GM19468 (cell line): ENCODE results near the gene RCAN1.

Source experiments
- ATAC-seq: cut with Tn5 transposase; IDR thresholded peaks from one replicate; pipeline ENCODE4 v1.9.1; 2021; ENCODE audit warnings: mild to moderate bottlenecking, moderate library complexity, moderate number of reproducible peaks; ENCODE audit not compliant: unreplicated experiment; ENCODE audit errors: extremely low read depth

The RCAN1 gene

GRCh38 chr21:34521561-34521960 is 93.4 kb downstream of the RCAN1 start:
- ATAC-seq: no peak

- no peak for ATAC-seq
Observed at GRCh38 chr21:34520764-34521508, 94.0 kb downstream of the RCAN1 start.

GRCh38 chr21:34520281-34520680 is 94.6 kb downstream of the RCAN1 start:
- no peak for ATAC-seq

- ATAC-seq: no peak
Observed at GRCh38 chr21:34519694-34520093, 95.2 kb downstream of the RCAN1 start.

- no peak for ATAC-seq
Observed at GRCh38 chr21:34519016-34519415, 95.9 kb downstream of the RCAN1 start.

GRCh38 chr21:34518301-34518700 is 96.6 kb downstream of the RCAN1 start:
- no peak for ATAC-seq

- no peak for ATAC-seq
Observed at GRCh38 chr21:34517491-34518245, 97.2 kb downstream of the RCAN1 start.

- no peak for ATAC-seq
Observed at GRCh38 chr21:34517039-34517438, 97.9 kb downstream of the RCAN1 start.

GRCh38 chr21:34514576-34515115 is 100.3 kb downstream of the RCAN1 start:
- ATAC-seq: no peak

GRCh38 chr21:34513129-34513675 is 101.7 kb downstream of the RCAN1 start:
- no peak for ATAC-seq

- no peak for ATAC-seq
Observed at GRCh38 chr21:34511787-34512455, 103.0 kb downstream of the RCAN1 start, which contains the start of gene KCNE1. Gene KCNE1, minus strand, starts transcription at chr21:34512210. Its CDS starts 62,576 bp downstream, at chr21:34449634.

- no peak for ATAC-seq
Observed at GRCh38 chr21:34511181-34511580, 103.7 kb downstream of the RCAN1 start.

GRCh38 chr21:34510148-34511142 is 104.5 kb downstream of the RCAN1 start:
- ATAC-seq: no peak

- ATAC-seq: no peak
Observed at GRCh38 chr21:34509151-34509550, 105.8 kb downstream of the RCAN1 start.

GRCh38 chr21:34504595-34504994 is 110.3 kb downstream of the RCAN1 start:
- ATAC-seq: no peak

GRCh38 chr21:34502480-34503106 is 112.3 kb downstream of the RCAN1 start:
- no peak for ATAC-seq

- ATAC-seq: no peak
Observed at GRCh38 chr21:34501716-34502115, 113.2 kb downstream of the RCAN1 start.

- ATAC-seq: no peak
Observed at GRCh38 chr21:34500191-34500590, 114.7 kb downstream of the RCAN1 start.

GRCh38 chr21:34499116-34499515 is 115.8 kb downstream of the RCAN1 start:
- no peak for ATAC-seq
